Measurements from ENCODE around the gene PHLDA2.

PHLDA2 gene

DNA sequence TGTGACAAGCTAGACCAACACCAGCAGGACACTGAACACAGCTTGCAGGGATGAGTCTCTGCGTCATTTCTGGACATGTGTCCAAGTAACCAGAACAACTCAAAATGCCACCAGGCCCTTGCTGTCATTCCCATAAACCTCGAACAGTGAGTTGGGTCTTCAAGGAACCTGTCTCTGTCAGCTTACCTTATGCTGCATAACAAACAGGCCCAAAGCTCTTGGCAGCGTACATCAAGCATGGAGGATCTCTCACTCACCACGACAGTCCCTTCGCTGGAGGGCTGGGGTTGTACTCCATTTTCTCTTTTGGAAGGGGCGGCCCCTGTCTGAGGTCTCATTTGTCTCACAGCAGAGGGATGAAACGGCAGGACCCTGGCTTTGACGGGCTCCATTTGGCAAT is 50.4 kb downstream of the PHLDA2 start:
- Histone ChIP-seq H3K27me3 (ENCODE audit: insufficient read depth, low read length, poor library complexity, severe bottlenecking) (no peaks in the 10 kb centered on the region), H4K20me1 (ENCODE audit: insufficient read depth, low read length, poor library complexity, severe bottlenecking) (no peaks in the 10 kb centered on the region), H3K9me3 (ENCODE audit: insufficient read depth, low read depth, low read length) (0 out of 2 replicates have a peak, but pooled peaks cover 3% of the 10 kb centered on the region), H3K9ac (ENCODE audit: low read depth, low read length, poor library complexity, severe bottlenecking) (no peak overlapping the region), H3K4me2 (ENCODE audit: low read depth, low read length, poor library complexity, severe bottlenecking) (no peak overlapping the region), H3K9me2 (replicated peaks; ENCODE audit: low read depth, low read length) (no peaks in the 10 kb centered on the region), H3K79me2 (ENCODE audit: insufficient read depth, low read length) (no peaks in the 10 kb centered on the region), H2AFZ (ENCODE audit: low read length) (no peak overlapping the region), H3F3A (ENCODE audit: low read depth) (no peaks in the 10 kb centered on the region), H3K4me3 (ENCODE audit: low read length, poor library complexity, severe bottlenecking) (no peak overlapping the region), H3K36me3 (ENCODE audit: insufficient read depth, low read length) (no peaks in the 10 kb centered on the region), H3K4me1 (ENCODE audit: insufficient read depth, low read length, poor library complexity, severe bottlenecking) (peaks cover 30% of the 10 kb centered on the region)
- TF ChIP-seq EZH2phosphoT487 (IDR thresholded peaks at IDR 0.05; ENCODE audit: borderline replicate concordance) = no peak
- TF ChIP-seq, protein P1, sequence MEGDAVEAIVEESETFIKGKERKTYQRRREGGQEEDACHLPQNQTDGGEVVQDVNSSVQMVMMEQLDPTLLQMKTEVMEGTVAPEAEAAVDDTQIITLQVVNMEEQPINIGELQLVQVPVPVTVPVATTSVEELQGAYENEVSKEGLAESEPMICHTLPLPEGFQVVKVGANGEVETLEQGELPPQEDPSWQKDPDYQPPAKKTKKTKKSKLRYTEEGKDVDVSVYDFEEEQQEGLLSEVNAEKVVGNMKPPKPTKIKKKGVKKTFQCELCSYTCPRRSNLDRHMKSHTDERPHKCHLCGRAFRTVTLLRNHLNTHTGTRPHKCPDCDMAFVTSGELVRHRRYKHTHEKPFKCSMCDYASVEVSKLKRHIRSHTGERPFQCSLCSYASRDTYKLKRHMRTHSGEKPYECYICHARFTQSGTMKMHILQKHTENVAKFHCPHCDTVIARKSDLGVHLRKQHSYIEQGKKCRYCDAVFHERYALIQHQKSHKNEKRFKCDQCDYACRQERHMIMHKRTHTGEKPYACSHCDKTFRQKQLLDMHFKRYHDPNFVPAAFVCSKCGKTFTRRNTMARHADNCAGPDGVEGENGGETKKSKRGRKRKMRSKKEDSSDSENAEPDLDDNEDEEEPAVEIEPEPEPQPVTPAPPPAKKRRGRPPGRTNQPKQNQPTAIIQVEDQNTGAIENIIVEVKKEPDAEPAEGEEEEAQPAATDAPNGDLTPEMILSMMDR (conservative IDR thresholded peaks at IDR 0.05; ENCODE audit: low read length) = no peak

Data from Loucy (cell line).